Astrocyte of the spinal cord (primary cell): ENCODE results near the gene MYD88.
A peak's percentile ranks its signal among the peaks of the same experiment; 100 is the strongest.

Source experiments
- DNase-seq: peaks from one replicate; pipeline ENCODE4 v3.0.0; 2011; ENCODE audit warnings: low read depth, low spot score
- H3K4me3 ChIP-seq: 2 replicates; pipeline ENCODE4 v1.5.1; 2011; ENCODE audit warnings: low read depth, mild to moderate bottlenecking, low read length, moderate library complexity
- in situ Hi-C: cut with HindIII; loops from 2 replicates; pipeline ENCODE4 v1.10.0; 2017; ENCODE audit warnings: low sequenced_read_pairs
- TF ChIP-seq, protein P1 (sequence below): IDR thresholded peaks from 2 replicates; pipeline ENCODE4 v1.5.1; 2012; ENCODE audit warnings: low read depth, mild to moderate bottlenecking, low read length, inconsistent platforms

Gene MYD88

DNA sequence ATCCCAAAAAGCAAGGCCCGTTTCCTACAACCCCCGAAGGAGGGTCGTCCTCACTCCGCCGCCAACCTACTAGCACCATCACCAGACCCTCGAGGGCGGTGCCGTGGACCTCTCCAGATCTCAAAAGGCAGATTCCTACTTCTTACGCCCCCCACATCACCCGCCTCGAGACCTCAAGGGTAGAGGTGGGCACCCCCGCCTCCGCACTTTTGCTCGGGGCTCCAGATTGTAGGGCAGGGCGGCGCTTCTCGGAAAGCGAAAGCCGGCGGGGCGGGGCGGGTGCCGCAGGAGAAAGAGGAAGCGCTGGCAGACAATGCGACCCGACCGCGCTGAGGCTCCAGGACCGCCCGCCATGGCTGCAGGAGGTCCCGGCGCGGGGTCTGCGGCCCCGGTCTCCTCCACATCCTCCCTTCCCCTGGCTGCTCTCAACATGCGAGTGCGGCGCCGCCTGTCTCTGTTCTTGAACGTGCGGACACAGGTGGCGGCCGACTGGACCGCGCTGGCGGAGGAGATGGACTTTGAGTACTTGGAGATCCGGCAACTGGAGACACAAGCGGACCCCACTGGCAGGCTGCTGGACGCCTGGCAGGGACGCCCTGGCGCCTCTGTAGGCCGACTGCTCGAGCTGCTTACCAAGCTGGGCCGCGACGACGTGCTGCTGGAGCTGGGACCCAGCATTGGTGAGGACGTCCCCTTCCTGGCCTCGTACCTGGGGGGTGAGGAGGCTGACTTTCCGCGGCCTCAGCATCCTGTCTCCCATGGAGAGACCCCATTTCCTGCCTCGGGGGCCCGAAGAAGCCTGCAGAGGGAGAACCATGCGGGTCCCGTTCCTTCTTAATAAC lies at the start of gene MYD88:
Gene MYD88, plus strand, starts transcription at position 313 of the 842 bp plus-strand sequence. Its CDS starts 40 bp downstream, at position 353.
- in situ Hi-C loops: no loop called here
- H3K4me3 ChIP-seq: peak within 1 kb of the TSS; percentile 82
- DNase-seq: peak; percentile 69
- TF ChIP-seq, protein P1, sequence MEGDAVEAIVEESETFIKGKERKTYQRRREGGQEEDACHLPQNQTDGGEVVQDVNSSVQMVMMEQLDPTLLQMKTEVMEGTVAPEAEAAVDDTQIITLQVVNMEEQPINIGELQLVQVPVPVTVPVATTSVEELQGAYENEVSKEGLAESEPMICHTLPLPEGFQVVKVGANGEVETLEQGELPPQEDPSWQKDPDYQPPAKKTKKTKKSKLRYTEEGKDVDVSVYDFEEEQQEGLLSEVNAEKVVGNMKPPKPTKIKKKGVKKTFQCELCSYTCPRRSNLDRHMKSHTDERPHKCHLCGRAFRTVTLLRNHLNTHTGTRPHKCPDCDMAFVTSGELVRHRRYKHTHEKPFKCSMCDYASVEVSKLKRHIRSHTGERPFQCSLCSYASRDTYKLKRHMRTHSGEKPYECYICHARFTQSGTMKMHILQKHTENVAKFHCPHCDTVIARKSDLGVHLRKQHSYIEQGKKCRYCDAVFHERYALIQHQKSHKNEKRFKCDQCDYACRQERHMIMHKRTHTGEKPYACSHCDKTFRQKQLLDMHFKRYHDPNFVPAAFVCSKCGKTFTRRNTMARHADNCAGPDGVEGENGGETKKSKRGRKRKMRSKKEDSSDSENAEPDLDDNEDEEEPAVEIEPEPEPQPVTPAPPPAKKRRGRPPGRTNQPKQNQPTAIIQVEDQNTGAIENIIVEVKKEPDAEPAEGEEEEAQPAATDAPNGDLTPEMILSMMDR: peak; percentile 12

DNA sequence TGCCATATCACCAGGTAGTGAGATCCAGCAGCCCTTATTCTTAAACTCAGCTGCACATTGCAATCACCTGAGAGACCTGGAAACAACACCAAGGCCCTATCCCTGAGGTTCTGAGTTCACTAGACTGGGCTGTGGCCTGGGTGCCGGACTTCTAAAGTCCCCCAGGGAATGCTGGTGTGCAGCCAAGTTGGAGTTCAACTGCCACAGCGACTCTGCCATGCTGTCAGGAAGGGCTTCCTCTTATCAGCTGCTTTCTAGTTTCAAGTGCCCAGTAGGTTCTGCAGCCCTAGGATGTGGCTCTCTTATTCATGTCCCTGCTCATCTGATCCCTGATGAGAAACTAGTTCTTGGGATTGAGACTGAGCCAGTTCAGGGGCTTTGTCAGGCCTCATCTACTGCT lies 49.3 kb upstream of the MYD88 start:
- H3K4me3 ChIP-seq: no peak overlapping the region
- in situ Hi-C loops: no loop called here
- TF ChIP-seq, protein P1: no peak
- no peak for DNase-seq

DNA sequence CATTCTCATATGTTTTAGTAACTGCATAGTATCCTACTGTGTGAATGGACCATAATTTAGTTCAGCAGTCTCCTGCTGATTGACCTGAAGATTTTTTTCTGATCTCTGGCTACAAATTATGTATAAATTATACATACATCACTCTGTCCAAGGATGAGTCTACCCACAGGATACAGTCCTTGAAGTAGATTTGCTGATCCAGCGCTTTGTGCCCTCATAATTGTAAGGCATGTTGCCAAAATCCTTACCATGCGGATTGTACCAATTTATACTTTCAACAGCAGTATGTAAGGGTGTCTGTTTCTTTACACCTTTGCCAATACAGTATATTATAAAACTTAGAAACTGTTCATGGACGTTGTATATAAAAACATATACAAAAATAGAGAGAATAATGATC lies 48.0 kb upstream of the MYD88 start:
- in situ Hi-C loops: no loop called here
- DNase-seq: no peak
- TF ChIP-seq, protein P1: no peak
- H3K4me3 ChIP-seq: no peak overlapping the region

DNA sequence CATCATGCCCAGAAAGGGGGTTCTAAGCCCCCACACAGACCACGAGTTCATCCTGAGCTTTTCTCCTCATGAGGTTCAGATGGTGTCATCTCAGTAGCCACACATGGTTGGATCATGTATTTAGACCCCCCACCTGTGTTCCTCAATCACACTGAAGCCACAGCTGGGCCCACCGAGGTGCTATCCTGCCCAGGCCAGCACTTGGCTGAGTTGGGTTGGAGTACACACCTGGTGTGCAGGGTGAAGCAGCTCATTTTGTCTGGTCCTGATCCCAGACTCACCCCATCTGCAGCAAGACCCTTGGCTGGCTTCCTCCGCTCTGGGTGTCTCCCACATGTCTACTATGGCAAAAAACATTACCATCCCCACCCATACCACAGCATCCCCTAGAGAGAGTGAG lies 43.5 kb upstream of the MYD88 start:
- no peak for DNase-seq
- in situ Hi-C loops: no loop called here
- no peak overlapping the region for H3K4me3 ChIP-seq
- TF ChIP-seq, protein P1: no peak

DNA sequence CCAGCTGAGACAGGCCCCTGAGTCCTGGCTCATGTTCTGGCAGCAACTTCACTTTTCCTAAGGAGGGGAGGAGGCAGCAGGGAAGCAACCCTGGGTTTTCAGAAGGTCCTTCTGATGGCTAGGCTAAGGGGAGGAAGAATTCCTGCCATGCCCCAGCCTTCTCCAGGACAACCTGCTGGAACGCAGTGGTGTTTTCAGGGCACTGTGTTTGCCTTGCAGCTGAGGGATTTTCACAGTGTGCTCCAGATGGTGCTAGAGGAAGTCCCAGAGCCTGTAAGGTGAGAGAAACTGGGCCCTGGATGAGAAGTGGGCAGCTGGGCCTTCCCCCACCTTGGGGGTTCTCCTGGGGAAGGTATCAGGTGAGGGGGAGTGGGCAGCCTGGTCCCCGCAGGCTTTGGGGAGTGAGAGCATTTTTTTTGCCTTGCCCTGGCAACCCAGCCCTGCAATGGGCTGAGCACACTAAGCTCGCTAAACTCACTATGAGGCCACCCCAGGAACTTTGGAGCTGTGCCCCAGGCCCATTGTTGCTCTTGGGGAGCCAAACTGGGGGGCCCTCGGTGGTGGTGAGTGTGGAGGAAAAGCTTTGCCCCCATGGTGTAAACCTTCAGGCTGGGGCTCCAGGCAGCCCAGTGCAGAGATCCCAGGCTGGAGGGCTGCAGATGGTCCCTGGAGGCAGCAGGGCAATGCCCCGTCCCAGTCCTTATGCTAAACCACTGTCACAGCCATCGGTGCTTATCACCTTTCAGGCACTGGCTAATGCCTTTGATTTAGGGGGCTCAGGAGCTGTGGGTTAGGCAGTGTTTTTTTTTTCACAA lies 42.6 kb upstream of the MYD88 start:
- no peak overlapping the region for H3K4me3 ChIP-seq
- in situ Hi-C loops: no loop called here
- TF ChIP-seq, protein P1: no peak
- DNase-seq: no peak

DNA sequence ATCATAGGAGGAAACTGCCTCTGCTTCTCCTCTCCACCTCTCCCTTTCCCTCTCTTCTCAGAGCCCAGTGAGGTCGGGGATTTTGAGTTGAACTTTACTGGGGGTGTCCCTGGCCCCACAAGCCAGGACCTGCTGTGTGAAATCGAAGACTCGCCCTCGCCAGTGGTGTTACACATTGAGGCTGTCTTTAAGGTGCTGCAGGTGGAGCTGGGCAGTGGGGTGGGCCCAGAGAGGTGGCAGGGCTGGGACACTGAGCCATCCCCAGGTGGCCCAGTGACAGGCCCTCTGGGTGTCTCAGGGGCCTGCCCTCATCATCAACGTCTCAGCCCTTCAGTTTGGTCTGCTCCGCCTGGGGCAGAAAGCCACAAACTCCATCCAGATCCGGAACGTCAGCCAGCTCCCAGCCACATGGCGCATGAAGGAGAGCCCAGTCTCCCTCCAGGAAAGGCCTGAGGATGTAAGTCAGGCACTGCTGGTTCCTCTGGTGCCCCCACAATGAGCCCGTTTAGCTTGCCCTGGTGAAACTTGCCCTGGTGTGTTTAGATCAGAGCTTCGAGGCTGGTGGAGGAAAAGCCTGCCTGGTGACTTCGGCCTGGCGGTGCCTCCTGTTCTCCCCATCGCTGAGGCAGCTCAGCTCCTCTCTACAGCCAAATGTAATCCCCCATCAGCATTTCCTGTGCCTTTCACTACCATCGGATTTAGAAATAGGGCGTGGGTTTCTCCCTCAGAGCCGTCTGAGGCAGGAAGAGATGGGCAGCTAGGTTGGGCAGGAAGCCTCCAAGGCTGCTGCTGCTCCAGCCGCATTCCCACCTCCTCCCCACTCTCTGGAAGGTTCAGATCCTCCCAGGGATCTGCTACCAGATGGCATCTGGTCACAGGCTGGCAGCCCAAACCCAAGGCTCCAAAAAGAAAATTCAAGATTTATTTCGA lies 40.8 kb upstream of the MYD88 start:
- in situ Hi-C loops: no loop called here
- DNase-seq: no peak
- TF ChIP-seq, protein P1: no peak
- no peak overlapping the region for H3K4me3 ChIP-seq
